ENCODE measurements around the gene CLTB.
"Not testable (repeated sequence)": the region's sequence is repeated elsewhere in the genome, so short reads cannot be mapped to it uniquely, and the experiment has no call there.

CLTB gene

GRCh38 chr5:176427971-176428370, 11.6 kb upstream of the CLTB start:
- no peak for DNase-seq (ENCODE audit: low read depth)

DNA sequence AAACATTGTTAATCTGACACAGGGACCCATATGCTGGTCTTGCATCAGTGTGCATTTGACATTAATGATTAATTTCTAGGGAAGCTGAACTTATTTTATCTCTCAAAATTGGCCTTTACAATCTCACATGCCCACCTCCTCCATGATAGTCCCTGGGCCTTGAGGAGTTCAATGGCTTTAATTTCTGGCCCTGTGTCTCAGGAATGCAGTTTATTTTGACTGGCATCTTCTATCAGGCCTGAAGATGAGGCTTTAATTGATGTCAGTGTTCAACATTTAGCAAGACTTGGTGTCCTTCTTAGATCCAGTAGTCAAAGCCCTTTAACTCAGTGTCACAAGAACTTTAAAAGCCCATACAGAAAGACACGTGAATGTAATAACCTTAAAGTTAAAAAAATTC, 10.5 kb upstream of the CLTB start:
- no peak for DNase-seq (ENCODE audit: low read depth)

DNA sequence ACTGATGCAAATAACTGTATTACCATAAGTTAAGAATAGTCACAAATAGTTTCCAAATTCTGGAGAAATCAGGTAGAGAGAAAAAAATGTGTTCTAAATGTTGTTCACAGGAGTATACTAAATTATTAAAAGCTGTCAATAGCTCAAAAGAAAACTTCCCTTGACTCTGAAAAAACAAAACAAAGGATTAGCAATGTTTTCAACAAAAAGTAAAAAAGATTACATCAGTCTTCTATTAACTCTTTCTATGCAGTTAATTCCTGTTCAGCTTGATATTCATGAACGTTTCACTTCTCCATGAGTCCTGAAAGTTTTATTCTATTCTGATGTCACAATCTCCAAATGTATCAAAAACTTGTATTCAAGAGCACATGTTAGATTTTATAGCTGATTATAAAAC, 9.5 kb upstream of the CLTB start:
- no peak for DNase-seq (ENCODE audit: low read depth)

DNA sequence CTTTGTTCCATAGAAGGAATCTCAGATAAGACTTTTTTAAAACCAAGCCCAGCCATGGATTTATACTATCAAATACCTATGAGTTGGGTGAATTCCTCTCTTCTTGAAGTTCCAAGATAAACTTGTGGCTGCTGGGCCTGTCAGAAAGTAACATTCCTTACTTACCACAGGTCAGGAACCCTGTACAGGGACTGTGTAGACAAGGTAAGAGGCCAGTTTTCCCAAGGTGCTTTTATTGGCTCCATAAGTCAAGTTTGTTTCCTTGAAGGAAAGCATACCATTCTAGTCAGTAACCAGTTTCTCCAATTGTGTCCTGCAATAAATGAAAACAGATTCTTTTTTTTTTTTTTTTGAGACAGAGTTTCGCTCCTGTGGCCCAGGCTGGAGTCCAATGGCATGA, 8.8 kb upstream of the CLTB start:
- DNase-seq (ENCODE audit: low read depth), result no peak

DNA sequence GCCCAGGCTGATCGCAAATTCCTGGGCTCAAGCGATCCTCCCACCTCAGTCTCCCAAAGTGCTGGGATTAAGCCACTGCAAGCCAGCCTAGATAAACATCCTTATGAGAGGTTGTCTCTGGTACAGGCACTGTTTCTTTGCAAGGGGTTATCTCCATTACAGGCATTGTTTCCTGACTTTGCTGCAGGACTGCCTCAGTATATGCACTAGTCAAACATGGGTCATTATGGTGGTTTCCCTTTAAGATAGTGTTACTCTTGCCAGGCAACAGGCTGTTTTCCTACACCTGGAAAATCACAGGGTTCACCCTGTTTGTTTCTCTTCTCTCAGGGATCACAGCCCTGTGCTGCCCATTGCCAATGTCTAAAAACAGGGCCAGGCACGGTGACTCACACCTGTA, 7.8 kb upstream of the CLTB start:
- no peak for DNase-seq (ENCODE audit: low read depth)

DNA sequence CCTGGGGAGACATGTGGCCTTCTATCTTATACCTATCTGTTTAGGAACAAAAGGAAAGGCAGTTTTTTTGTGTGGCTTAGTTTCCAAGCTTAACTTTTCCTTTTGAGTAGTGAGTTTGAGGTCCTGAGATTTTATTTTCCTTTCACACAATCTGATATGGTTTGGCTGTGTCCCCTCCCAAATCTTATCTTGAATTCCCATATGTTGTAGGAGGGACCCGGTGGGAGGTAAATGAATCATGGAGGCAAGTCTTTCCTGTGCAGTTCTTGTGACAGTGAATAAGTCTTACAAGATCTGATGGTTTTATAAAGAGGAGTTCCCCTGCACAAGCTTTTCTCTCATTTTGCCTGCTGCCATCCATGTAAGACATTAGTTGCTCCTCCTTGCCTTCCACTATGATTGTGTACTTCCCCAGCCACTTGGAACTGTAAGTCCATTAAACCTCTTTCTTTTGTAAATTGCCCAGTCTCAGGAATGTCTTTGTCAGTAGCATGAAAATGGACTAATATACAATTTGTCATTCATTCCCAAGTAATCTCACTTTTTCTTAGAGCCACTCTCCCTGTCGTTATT, 4.7 kb upstream of the CLTB start:
- no peak for DNase-seq (ENCODE audit: low read depth)

DNA sequence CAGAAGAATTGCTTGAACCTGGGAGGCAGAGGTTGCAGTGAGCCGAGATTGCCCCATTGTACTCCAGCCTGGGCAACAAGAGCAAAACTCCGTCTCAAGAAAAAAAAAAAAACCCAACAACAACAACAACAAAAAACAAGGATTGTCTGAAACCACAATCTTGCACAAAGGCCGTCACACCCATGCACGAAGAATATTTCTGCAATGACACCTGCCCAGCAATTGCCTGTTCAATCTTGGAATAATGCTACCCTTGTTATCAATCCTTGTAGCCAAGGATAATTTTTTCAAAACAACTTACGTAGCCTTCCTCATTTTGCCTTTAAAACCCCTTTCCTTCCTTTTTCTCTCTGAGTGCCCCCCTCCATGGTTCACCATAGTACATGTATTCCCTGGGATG, 3.7 kb upstream of the CLTB start:
- no peak for DNase-seq (ENCODE audit: low read depth)

- DNase-seq (ENCODE audit: low read depth), result no peak
These were observed 1.9 kb upstream of the CLTB start for GRCh38 chr5:176418251-176418650.

DNA sequence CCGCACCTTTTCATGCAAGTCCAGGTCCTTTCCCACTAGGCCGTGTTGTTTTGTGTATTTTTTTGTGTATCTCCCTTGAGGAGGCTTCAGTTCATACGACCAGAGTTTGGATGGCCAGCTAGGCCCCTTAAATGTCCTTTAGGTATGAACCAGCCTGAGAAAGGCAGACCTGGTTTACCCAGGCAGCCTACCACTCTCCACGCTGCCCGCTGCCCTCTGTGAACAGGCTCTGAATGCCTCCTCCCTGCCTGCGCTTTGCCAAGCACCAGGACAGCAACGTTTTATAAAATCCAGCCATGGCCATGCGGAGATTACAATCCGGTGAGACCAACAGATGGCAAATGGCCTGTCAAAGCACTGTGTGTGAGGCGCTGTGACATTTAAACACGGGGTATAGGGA, 626 bp upstream of the CLTB start:
- no peak for DNase-seq (ENCODE audit: low read depth)

GRCh38 chr5:176415240-176415951, 943 bp downstream of the CLTB start:
- no peak for DNase-seq (ENCODE audit: low read depth)

- no peak for DNase-seq (ENCODE audit: low read depth)
These were observed 1.6 kb downstream of the CLTB start for GRCh38 chr5:176414704-176415103.

- no peak for DNase-seq (ENCODE audit: low read depth)
These were observed 2.6 kb downstream of the CLTB start for GRCh38 chr5:176413709-176414191.

DNA sequence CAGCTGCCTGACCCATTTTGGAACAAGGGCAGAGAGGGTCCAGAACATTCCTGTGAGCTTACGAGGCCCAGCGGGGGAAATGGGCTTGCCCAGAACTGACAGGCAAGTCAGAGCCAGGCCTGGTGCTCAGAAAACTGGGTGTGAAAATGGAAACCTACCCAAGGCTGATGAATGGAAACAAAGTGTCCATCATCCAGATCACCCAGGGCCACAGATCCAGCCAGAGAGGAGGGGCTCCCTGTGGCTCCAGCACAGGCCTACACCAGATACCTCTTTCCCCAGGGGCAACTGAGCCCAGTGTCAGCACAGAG, 3.1 kb downstream of the CLTB start:
- DNase-seq (ENCODE audit: low read depth), result no peak

GRCh38 chr5:176412517-176413254, 3.7 kb downstream of the CLTB start:
- DNase-seq (ENCODE audit: low read depth), result no peak

DNA sequence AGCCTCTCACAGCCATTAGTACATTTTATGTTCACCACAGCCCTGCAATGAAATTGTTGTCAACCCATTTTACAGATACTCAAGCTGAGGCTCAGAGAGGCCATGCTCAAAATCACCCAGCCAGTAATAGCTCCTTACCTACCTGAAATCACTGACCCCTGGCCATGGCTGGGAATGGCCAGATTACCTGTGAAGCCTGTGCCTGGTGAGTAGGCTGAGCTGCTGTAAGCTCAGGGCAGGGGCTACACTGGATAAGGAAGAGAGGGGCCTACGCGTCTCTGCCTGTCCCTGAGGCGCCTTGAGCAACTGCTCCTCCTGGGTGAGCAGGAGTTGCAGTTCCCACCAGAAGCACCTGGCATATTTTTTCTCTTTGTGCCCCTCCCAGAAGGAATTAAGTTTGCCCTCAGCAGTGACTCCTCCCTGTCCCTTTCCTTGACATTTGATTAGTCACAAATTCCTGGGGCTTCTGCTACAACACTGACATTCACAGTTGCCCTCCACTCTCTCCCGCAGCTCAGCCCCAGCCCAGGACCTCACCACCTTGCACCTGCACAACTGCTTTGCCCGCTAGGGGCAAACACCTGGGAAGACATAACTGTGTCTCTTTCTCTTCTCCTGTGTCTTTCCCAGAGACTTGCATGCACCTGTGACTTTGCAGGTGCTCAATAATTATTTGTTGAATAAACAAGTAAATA, 5.7 kb downstream of the CLTB start:
- no peak for DNase-seq (ENCODE audit: low read depth)

DNA sequence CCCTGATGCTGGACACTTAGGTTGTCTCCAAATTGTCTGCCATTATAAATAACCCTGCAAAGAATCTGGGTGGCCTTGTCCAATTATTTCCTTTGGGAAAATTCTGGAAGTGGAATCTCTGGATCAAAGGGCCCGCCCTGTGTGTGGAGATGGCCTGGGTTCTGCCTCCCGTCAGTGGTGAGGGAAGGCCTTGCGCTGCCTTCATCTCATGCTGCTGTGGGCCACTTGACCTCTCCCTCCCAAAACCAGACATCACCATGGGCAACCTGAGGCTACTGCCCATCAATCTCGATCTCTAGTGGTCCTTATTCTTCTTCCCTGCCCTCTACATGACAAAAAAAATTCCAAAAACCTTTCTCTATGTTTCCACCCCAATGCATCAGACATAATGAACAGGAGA, 6.6 kb downstream of the CLTB start:
- DNase-seq (ENCODE audit: low read depth), result no peak

GRCh38 chr5:176408590-176408989, 7.7 kb downstream of the CLTB start:
- DNase-seq (ENCODE audit: low read depth), result no peak

GRCh38 chr5:176408252-176408573, 8.1 kb downstream of the CLTB start:
- DNase-seq (ENCODE audit: low read depth), result not testable (repeated sequence)

GRCh38 chr5:176407456-176408251, 8.7 kb downstream of the CLTB start:
- DNase-seq (ENCODE audit: low read depth), result no peak

GRCh38 chr5:176406436-176407052, 9.8 kb downstream of the CLTB start:
- DNase-seq (ENCODE audit: low read depth), result no peak

DNA sequence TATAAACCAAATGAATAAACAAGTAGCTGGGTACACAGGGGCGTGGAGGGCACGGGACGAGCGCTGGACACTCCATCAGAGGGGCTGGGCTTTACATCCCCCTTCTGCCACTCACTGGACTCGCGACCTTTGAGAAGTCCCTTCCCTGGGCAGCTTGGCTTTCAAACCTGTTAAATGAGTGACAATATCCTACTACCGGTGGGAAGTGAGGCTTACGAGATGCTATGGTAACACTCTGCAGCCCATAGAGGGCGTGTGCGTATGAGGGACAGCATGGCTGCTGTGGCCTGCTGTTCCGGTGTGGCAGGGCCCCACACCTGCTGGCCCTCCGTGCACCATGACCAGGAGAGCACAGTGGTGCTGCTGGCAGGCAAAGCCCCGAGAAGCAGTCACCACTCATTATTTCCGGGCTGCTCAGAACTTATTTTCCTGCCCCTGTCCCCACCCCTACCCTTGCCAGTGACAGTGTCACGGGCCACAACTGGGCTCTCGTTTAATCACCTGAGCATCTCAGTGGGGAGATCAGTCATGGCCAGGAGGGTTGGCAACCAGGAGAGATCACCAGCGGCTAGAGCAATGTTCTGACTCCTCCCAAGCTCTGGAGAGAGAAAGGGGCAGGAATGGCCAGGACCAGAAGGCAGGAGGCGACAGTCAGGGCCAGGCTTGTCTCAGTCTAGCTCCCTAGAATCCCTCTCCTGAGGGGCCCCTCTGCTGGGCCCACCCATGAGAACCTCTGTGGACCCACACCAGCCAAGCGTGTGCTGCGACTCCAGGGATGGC, 10.5 kb downstream of the CLTB start:
- DNase-seq (ENCODE audit: low read depth), result no peak
